WI38 (cell line): ENCODE measurements around the gene ST3GAL2.
A peak's percentile ranks its signal among the peaks of the same experiment; 100 is the strongest.
"Not testable (repeated sequence)": the region's sequence is repeated elsewhere in the genome, so short reads cannot be mapped to it uniquely, and the experiment has no call there.

ENCODE experiments used
- H3K4me3 ChIP-seq: 2 replicates; pipeline ENCODE4 v1.5.1; 2011; ENCODE audit warnings: low read depth, mild to moderate bottlenecking, control low read depth, low read length
- CTCF ChIP-seq: IDR thresholded peaks from 2 replicates; pipeline ENCODE4 v1.5.1; 2012; ENCODE audit warnings: low read depth, mild to moderate bottlenecking, control low read depth, low read length

The ST3GAL2 gene

GRCh38 chr16:70391881-70392481 lies 46.9 kb downstream of the ST3GAL2 start:
- no peak for TF ChIP-seq CTCF
- H3K4me3 ChIP-seq: no peak overlapping the region

- TF ChIP-seq CTCF: no peak
- H3K4me3 ChIP-seq: no peak overlapping the region
Measured at GRCh38 chr16:70391446-70391845, 47.5 kb downstream of the ST3GAL2 start.

- H3K4me3 ChIP-seq: no peak overlapping the region
- TF ChIP-seq CTCF: no peak
Measured at GRCh38 chr16:70390774-70391173, 48.1 kb downstream of the ST3GAL2 start.

- H3K4me3 ChIP-seq: no peak overlapping the region
- TF ChIP-seq CTCF: no peak
Measured at GRCh38 chr16:70388006-70388680, 50.8 kb downstream of the ST3GAL2 start.

- not testable (repeated sequence) for H3K4me3 ChIP-seq
Measured at GRCh38 chr16:70386289-70386986, 52.5 kb downstream of the ST3GAL2 start.

- no peak for TF ChIP-seq CTCF
- no peak overlapping the region for H3K4me3 ChIP-seq
Measured at GRCh38 chr16:70383421-70383960, 55.4 kb downstream of the ST3GAL2 start.

- no peak for TF ChIP-seq CTCF
- peak overlapping the region; percentile 86 for H3K4me3 ChIP-seq
Measured at GRCh38 chr16:70381604-70382342, 57.1 kb downstream of the ST3GAL2 start.
